ENCODE data around the gene LBR.

LBR gene

GRCh38 chr1:225371366-225372010, 56.4 kb downstream of the LBR start:
- DNase-seq (ENCODE audit: low spot score) = no peak
- TF ChIP-seq CTCF (IDR thresholded peaks at IDR 0.05; ENCODE audit: extremely low read depth, missing control alignments) = no peak

- no peak for DNase-seq (ENCODE audit: low spot score)
- no peak for TF ChIP-seq CTCF (IDR thresholded peaks at IDR 0.05; ENCODE audit: extremely low read depth, missing control alignments)
Observed at GRCh38 chr1:225368036-225368552, 59.7 kb downstream of the LBR start.

GRCh38 chr1:225366552-225366951, 61.3 kb downstream of the LBR start:
- no peak for DNase-seq (ENCODE audit: low spot score)
- TF ChIP-seq CTCF (IDR thresholded peaks at IDR 0.05; ENCODE audit: extremely low read depth, missing control alignments) = no peak

GRCh38 chr1:225366018-225366417, 61.8 kb downstream of the LBR start:
- TF ChIP-seq CTCF (IDR thresholded peaks at IDR 0.05; ENCODE audit: extremely low read depth, missing control alignments) = no peak
- DNase-seq (ENCODE audit: low spot score) = no peak

GRCh38 chr1:225364439-225364838, 63.4 kb downstream of the LBR start:
- DNase-seq (ENCODE audit: low spot score) = no peak
- TF ChIP-seq CTCF (IDR thresholded peaks at IDR 0.05; ENCODE audit: extremely low read depth, missing control alignments) = no peak

- no peak for DNase-seq (ENCODE audit: low spot score)
- TF ChIP-seq CTCF (IDR thresholded peaks at IDR 0.05; ENCODE audit: extremely low read depth, missing control alignments) = no peak
Observed at GRCh38 chr1:225362805-225363204, 65.0 kb downstream of the LBR start.

- TF ChIP-seq CTCF (IDR thresholded peaks at IDR 0.05; ENCODE audit: extremely low read depth, missing control alignments) = no peak
Observed at GRCh38 chr1:225361176-225361575, 66.7 kb downstream of the LBR start.

More at GRCh38 chr1:225361176-225361575, 66.7 kb downstream of the LBR start:
- DNase-seq (ENCODE audit: low spot score) = no peak
